HEK293T (cell line): Measurements from ENCODE around the gene ANO10.

Experiments
- ARNT ChIP-seq: fragments of 450-650 bp; IDR thresholded peaks from 2 replicates; pipeline ENCODE4 v1.6.1; 2017; ENCODE audit warnings: mild to moderate bottlenecking
- BHLHE40 ChIP-seq: fragments of 450-650 bp; IDR thresholded peaks from 2 replicates; pipeline ENCODE4 v1.6.1; 2016; ENCODE audit warnings: mild to moderate bottlenecking, moderate library complexity, borderline replicate concordance
- ELF4 ChIP-seq: fragments of 450-650 bp; IDR thresholded peaks from 2 replicates; pipeline ENCODE4 v1.6.1; 2017; ENCODE audit warnings: antibody characterized with exemption
- FOXK2 ChIP-seq: fragments of 450-650 bp; IDR thresholded peaks from 2 replicates; pipeline ENCODE4 v1.6.1; 2016; ENCODE audit warnings: mild to moderate bottlenecking
- FOXM1 ChIP-seq: fragments of 450-650 bp; IDR thresholded peaks from 2 replicates; pipeline ENCODE4 v1.6.1; 2017; ENCODE audit warnings: mild to moderate bottlenecking, borderline replicate concordance
- HDGF ChIP-seq: fragments of 450-650 bp; IDR thresholded peaks from 2 replicates; pipeline ENCODE4 v1.6.1; 2017; ENCODE audit warnings: antibody characterized with exemption, borderline replicate concordance
- L3MBTL2 ChIP-seq: fragments of 450-650 bp; conservative IDR thresholded peaks from 2 replicates; pipeline ENCODE4 v1.6.1; 2016; ENCODE audit warnings: mild to moderate bottlenecking
- LEF1 ChIP-seq: fragments of 450-650 bp; IDR thresholded peaks from 2 replicates; pipeline ENCODE4 v1.6.1; 2017; ENCODE audit warnings: mild to moderate bottlenecking, borderline replicate concordance
- NFRKB ChIP-seq: fragments of 450-650 bp; IDR thresholded peaks from 2 replicates; pipeline ENCODE4 v1.6.1; 2016; ENCODE audit warnings: mild to moderate bottlenecking, moderate library complexity
- SP1 ChIP-seq: fragments of 450-650 bp; IDR thresholded peaks from 2 replicates; pipeline ENCODE4 v1.6.1; 2017
- SUZ12 ChIP-seq: fragments of 450-650 bp; IDR thresholded peaks from 2 replicates; pipeline ENCODE4 v1.6.1; 2016; ENCODE audit warnings: mild to moderate bottlenecking
- TARDBP ChIP-seq: fragments of 450-650 bp; IDR thresholded peaks from 2 replicates; pipeline ENCODE4 v1.6.1; 2016
- ZNF384 ChIP-seq: fragments of 450-650 bp; IDR thresholded peaks from 2 replicates; pipeline ENCODE4 v1.6.1; 2016
- TF ChIP-seq, protein P1 (sequence below): fragments of 450-650 bp; IDR thresholded peaks from 2 replicates; pipeline ENCODE4 v1.6.1; 2016

DNA sequence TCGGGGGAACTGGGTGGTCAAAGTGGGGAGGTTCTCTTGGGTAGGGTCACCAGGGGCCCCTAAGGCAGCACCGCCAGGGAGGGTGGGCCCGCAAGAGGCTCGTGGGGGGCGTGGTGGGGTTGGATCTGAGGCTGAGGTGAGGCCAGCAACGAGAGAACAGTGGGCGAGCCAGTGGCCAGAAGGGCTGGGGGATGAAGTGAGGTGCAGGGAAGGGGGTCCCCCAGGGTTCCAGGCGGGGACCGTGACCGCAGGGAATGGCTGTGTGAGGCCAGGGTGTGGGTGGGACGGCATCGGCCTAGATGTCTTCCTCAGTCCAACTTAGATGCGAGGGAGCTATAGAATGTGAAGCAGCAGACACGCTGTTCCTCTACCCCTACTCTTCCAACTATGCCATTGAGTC is 257.3 kb downstream of the ANO10 start:
- TF ChIP-seq SP1, result no peak
- TF ChIP-seq TARDBP, result no peak
- no peak for TF ChIP-seq ZNF384
- TF ChIP-seq, protein P1, sequence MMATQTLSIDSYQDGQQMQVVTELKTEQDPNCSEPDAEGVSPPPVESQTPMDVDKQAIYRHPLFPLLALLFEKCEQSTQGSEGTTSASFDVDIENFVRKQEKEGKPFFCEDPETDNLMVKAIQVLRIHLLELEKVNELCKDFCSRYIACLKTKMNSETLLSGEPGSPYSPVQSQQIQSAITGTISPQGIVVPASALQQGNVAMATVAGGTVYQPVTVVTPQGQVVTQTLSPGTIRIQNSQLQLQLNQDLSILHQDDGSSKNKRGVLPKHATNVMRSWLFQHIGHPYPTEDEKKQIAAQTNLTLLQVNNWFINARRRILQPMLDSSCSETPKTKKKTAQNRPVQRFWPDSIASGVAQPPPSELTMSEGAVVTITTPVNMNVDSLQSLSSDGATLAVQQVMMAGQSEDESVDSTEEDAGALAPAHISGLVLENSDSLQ, result no peak
- TF ChIP-seq HDGF, result no peak
- TF ChIP-seq L3MBTL2, result no peak
- no peak for TF ChIP-seq BHLHE40
- no peak for TF ChIP-seq FOXM1
- TF ChIP-seq ARNT, result no peak
- no peak for TF ChIP-seq FOXK2
- TF ChIP-seq NFRKB, result no peak
- no peak for TF ChIP-seq SUZ12
- no peak for TF ChIP-seq ELF4
- no peak for TF ChIP-seq LEF1
